Vagina (tissue), 2 donors: Measurements from ENCODE around the gene TPGS1.

Experiments used
- POLR2A ChIP-seq, 2 donors: fragments of 450-650 bp; IDR thresholded peaks; one replicate each; pipeline ENCODE4 v1.6.1; 2017; ENCODE audit warnings: antibody characterized with exemption in 2 of 2, mild to moderate bottlenecking in 2 of 2, moderate library complexity in 2 of 2
- POLR2AphosphoS5 ChIP-seq, 2 donors: sonication (generic); formaldehyde crosslinking; IDR thresholded peaks; one replicate each; pipeline ENCODE4 v1.9.0; 2017; ENCODE audit warnings: antibody characterized with exemption in 2 of 2, mild to moderate bottlenecking in 2 of 2, low read depth in 1 of 2; ENCODE audit not compliant: insufficient read depth in 1 of 2
- TF ChIP-seq, protein P1 (sequence below), 3 experiments: fragments of 450-650 bp in 2 of 3; fragments of 200-600 bp in 1 of 3; sonication (generic) in 1 of 3; IDR thresholded peaks; one replicate each; pipeline ENCODE4 v1.5.1; 2017 to 2019; ENCODE audit warnings: antibody characterized with exemption in 3 of 3, mild to moderate bottlenecking in 2 of 3, moderate library complexity in 2 of 3

DNA sequence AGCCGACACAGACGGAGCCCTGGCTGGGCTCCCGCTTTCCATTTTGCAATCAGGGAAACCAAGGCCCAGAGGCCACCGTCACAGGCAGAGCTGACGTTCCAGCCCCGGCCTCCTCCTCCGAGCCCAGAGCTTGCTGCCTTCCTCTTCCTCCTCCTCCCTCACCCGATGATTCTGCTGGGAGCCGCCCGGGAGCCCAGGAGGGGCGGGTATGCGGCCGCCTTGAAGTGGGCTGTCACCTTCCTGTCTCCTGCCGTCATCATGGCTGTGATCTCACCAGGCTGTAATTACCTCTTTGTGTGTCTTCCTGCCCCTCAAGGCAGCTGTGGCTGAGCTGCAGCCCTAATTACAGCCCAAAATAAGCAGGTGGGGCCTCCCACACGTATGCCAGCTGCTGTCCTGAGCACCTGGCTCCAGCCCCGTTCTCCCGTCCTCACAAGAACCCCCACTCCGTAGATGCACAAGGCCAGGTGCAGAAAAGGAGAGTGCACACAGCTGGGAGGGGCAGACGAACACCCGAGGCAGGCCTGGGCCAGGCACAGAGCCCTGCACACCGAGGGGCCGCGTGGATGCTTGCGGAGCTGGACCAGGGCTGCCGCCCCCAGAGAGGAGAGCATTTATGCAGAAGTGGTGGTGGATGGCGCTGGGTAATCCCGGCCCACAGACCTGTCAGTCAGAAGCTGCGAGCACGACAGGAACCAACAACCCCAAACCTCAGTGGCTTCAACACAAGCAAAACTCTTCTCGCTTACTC is 4.0 kb downstream of the TPGS1 start:
- TF ChIP-seq, protein P1, sequence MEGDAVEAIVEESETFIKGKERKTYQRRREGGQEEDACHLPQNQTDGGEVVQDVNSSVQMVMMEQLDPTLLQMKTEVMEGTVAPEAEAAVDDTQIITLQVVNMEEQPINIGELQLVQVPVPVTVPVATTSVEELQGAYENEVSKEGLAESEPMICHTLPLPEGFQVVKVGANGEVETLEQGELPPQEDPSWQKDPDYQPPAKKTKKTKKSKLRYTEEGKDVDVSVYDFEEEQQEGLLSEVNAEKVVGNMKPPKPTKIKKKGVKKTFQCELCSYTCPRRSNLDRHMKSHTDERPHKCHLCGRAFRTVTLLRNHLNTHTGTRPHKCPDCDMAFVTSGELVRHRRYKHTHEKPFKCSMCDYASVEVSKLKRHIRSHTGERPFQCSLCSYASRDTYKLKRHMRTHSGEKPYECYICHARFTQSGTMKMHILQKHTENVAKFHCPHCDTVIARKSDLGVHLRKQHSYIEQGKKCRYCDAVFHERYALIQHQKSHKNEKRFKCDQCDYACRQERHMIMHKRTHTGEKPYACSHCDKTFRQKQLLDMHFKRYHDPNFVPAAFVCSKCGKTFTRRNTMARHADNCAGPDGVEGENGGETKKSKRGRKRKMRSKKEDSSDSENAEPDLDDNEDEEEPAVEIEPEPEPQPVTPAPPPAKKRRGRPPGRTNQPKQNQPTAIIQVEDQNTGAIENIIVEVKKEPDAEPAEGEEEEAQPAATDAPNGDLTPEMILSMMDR (IDR thresholded peaks at IDR 0.05): no peak
- no peak for TF ChIP-seq POLR2A (IDR thresholded peaks at IDR 0.05)
- peak in 1 of 2 donors; percentile 62 for TF ChIP-seq POLR2AphosphoS5 (IDR thresholded peaks at IDR 0.05; ENCODE audit: insufficient read depth in 1 of 2, low read depth in 1 of 2)
